Immature natural killer cell (primary cell): ENCODE measurements around the gene ZNF606. TPM values are rescaled to one million over a fixed set of nuclear protein-coding genes. Genes with fewer than 3 reads are reported as not detected.

Experiments
- DNase-seq, 3 donors: peaks; one replicate each; pipeline ENCODE4 v3.0.0; 2022; ENCODE audit warnings: mixed read lengths in 1 of 3
- H3K27ac Mint-ChIP-seq, 6 donors: one replicate each; pipeline ENCODE4 v1.8.0; 2020; ENCODE audit warnings: mixed read lengths in 6 of 6, mild to moderate bottlenecking in 5 of 6, inconsistent platforms in 4 of 6, moderate library complexity in 3 of 6
- H3K27me3 Mint-ChIP-seq, 3 donors: one replicate each; pipeline ENCODE4 v1.8.0; 2020 to 2021; ENCODE audit warnings: low read depth in 3 of 3, mild to moderate bottlenecking in 3 of 3, mixed read lengths in 3 of 3, moderate library complexity in 3 of 3, inconsistent platforms in 1 of 3
- H3K36me3 Mint-ChIP-seq, 3 donors: one replicate each; pipeline ENCODE4 v1.8.0; 2020; ENCODE audit warnings: mixed read lengths in 3 of 3, inconsistent platforms in 2 of 3, mild to moderate bottlenecking in 2 of 3
- H3K4me1 Mint-ChIP-seq, 2 donors: one replicate each; pipeline ENCODE4 v1.8.0; 2020; ENCODE audit warnings: inconsistent platforms in 2 of 2, mild to moderate bottlenecking in 2 of 2, mixed read lengths in 2 of 2, moderate library complexity in 1 of 2
- H3K4me3 Mint-ChIP-seq, 5 donors: one replicate each; pipeline ENCODE4 v1.8.0; 2020; ENCODE audit warnings: mild to moderate bottlenecking in 5 of 5, mixed read lengths in 5 of 5, inconsistent platforms in 3 of 5, moderate library complexity in 3 of 5
- H3K9me3 Mint-ChIP-seq, 6 donors: one replicate each; pipeline ENCODE4 v1.8.0; 2020; ENCODE audit warnings: mild to moderate bottlenecking in 6 of 6, mixed read lengths in 6 of 6, inconsistent platforms in 4 of 6, moderate library complexity in 3 of 6
- polyA plus RNA-seq, 3 donors: library from polyadenylated mRNA; unstranded; fragments of 300-500 nt; fragmentation: Illumina TruSeq; gene quantifications; one replicate each; pipeline ENCODE4 v1.2.3, GENCODE V29; 2021

The ZNF606 gene
- polyA plus RNA-seq, 3 donors from 2014 or later: 4.4 to 9.4 (median 5.1) TPM

DNA sequence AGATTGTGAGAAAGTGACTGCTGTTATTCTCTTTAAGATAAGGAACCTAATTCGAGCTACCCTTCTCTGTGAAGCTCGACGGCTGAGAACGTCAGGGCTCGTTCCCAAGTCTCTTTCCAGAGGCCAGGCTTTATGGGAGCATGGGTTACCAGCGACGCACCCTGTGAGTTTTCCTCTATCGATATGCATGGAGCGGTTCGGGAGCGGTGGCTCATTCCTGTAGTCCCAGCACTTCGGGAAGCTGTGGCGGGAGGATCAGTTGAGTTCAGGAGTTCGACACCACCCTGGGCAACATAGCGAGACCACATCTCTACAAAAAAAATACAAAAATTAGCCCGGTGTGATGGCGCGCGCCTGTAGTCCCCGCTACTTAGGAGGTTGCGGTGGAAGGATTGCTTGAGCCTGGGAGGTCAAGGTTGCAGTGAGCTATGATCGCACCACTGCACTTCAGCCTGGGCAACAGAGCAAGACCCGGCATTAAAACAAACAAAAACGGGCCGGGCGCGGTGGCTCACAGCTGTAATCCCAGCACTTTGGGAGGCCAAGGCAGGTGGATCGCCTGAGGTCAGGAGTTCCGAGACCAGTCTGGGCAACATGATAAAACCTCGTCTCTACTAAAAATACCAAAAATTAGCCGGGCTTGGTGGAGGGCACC, 681 bp upstream of the ZNF606 start:
- Mint-ChIP-seq H3K36me3 (peaks cover 39 to 66% (median 56%) of the 10 kb centered on the region in 3 donors), H3K4me1 (peaks cover 38 to 55% of the 10 kb centered on the region in 2 donors), H3K9me3 (peaks cover 20 to 61% (median 48%) of the 10 kb centered on the region in 6 donors), H3K27me3 (peaks cover 4 to 14% (median 12%) of the 10 kb centered on the region in 3 donors), H3K4me3 (peak overlapping the region; percentile 81 to 87 (median 85)), H3K27ac (peak overlapping the region; percentile 81 to 90 (median 86))
- DNase-seq: no peak

DNA sequence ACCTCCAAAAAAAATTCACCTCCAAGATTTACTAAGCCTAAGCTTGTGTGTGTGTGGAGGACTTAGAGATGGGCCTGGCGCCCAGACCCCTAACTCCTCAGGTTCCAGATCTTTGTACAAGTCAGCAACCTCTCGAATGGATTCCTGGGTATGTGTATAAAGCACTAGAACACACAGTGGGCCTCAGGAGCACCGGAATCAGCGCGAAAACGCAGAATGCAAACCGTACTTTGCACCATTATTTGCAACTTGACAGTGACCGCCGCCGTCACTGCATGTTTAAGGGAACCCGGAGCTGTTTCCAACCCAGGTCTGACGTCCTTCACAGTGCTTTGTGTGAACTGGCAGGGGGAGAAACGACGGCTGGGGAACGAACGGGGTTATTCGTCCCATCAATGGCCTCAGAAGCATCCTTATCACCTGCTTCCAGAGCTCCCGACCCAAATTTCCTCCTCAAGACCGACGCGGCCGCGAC, 688 bp downstream of the ZNF606 start:
- H3K36me3 Mint-ChIP-seq: peaks cover 34 to 72% (median 59%) of the 10 kb centered on the region in 3 donors
- DNase-seq: peak in 2 of 3 donors; percentile 32 to 46
- peaks cover 14 to 47% (median 34%) of the 10 kb centered on the region in 6 donors for H3K9me3 Mint-ChIP-seq
- peaks cover 38 to 45% of the 10 kb centered on the region in 2 donors for H3K4me1 Mint-ChIP-seq
- H3K27me3 Mint-ChIP-seq: peaks cover 2 to 11% (median 10%) of the 10 kb centered on the region in 3 donors
- peak overlapping the region; percentile 78 to 87 (median 82) for H3K4me3 Mint-ChIP-seq
- peak overlapping the region; percentile 83 to 94 (median 92) for H3K27ac Mint-ChIP-seq

DNA sequence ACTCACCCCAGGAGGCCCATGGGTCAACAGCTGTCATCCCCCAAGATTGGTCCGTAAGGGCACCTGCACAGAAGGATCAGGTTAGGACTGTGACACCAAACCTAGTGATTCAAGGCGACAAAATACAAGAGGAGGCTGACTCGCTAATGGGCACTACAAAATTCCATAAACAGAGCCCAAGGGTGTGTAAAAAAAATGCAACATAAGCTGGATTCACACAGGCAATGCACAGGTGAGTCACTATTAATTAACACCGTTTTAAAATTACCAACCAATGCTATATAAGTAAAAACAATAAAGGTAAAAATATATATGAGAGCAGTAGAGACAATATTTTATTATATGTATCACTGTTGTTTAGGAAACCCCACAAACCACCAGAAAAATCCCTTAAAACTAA, 1.9 kb downstream of the ZNF606 start:
- DNase-seq: no peak
- Mint-ChIP-seq H3K27ac (peak overlapping the region in 4 of 6 donors; percentile 83 to 94 (median 92)), H3K4me3 (peak overlapping the region; percentile 78 to 87 (median 82)), H3K36me3 (peaks cover 28 to 71% (median 60%) of the 10 kb centered on the region in 3 donors), H3K9me3 (peaks cover 5 to 35% (median 22%) of the 10 kb centered on the region in 6 donors), H3K27me3 (peaks cover 2 to 11% (median 10%) of the 10 kb centered on the region in 3 donors), H3K4me1 (peaks cover 38 to 43% of the 10 kb centered on the region in 2 donors)

DNA sequence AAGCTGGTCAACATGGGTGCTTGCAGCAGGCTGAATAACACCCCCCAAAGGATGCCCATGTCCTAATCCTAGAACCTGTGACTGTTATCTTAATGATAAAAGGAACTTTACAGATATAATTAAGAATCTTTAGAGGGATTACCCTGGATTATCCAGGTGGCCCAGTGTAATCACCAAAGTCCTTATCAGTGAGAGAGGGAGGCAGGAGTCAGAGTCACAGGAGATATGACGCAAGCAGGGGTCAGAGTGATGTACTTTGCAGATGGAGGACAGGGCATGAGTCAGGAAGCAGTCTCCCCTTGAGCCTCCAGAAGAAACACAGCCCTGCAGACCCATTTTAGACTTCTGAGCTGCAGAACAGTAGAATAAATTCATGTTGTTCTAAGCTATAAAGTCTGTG, 9.8 kb downstream of the ZNF606 start:
- Mint-ChIP-seq H3K9me3 (peaks cover 9 to 48% (median 28%) of the 10 kb centered on the region in 6 donors), H3K36me3 (peaks cover 48 to 79% (median 68%) of the 10 kb centered on the region in 3 donors), H3K27ac (no peak overlapping the region), H3K27me3 (peaks cover 0 to 1% (median 0%) of the 10 kb centered on the region in 3 donors), H3K4me1 (no peaks in the 10 kb centered on the region), H3K4me3 (no peak overlapping the region)
- no peak for DNase-seq

DNA sequence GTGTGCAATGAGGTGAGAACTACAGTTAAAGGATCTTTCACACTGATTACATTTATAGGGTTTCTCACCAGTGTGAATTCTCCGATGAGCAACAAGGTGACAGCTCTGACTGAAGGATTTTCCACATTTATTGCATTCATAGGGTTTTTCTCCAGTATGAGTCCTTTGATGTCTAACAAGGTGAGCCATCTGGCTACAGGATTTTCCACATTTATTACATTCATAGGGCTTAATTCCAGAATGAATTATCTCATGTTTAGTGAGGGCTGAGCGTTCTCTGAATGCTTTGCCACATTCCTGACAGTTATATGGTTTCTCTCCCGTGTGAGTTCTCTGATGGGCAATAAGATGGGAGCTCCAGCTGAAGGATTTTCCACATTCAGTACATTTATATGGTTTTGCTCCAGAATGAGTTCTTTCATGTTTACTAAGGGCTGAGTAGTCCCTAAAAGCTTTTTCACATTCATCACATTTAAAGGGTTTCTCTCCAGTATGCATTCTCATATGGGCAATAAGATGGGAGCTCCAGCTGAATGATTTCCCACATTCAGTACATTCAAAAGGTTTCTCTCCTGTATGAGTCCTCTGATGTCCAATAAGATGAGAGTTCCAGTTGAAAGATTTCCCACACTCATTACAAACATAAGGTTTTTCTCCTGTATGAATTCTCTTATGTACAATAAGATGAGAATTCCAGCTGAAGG, 23.9 kb downstream of the ZNF606 start:
- Mint-ChIP-seq H3K27ac (no peak overlapping the region), H3K36me3 (peaks cover 70 to 87% (median 80%) of the 10 kb centered on the region in 3 donors)

DNA sequence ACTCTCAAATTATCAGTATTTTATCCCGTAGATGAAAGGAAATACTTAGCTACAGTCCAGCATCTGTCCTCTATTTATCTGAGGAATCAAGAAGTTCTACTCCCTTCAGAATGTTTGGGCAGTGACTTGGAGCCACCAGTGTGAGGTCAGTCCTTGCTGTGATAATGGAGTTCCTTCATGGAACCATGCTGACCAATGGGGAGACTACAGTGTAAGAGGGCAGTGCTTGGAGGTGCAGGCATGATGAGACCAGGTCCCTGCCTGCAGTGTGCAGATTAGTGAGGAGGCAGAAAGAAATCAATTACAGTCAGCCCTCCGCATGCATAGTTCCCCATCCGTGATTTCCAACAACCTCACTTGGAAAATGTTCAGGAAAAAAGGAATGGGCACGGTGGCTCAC, 28.2 kb downstream of the ZNF606 start, which contains the start of gene C19orf18:
TSS of gene C19orf18 (minus strand) at position 101 of the 400 bp plus-strand sequence. CDS start 102 bp downstream, outside the sequence.
- DNase-seq: no peak
- H3K36me3 Mint-ChIP-seq: peaks cover 33 to 49% (median 41%) of the 10 kb centered on the region in 3 donors
- H3K27me3 Mint-ChIP-seq: peaks cover 0 to 2% (median 2%) of the 10 kb centered on the region in 3 donors
- no peak within 1 kb of the TSS for H3K27ac Mint-ChIP-seq
- H3K4me3 Mint-ChIP-seq: no peak within 1 kb of the TSS
- H3K9me3 Mint-ChIP-seq: peaks cover 47 to 94% (median 92%) of the 10 kb centered on the region in 6 donors
- no peaks in the 10 kb centered on the region for H3K4me1 Mint-ChIP-seq

More for the DNA sequence above, 23.9 kb downstream of the ZNF606 start:
- peak overlapping the region in 1 of 5 donors; percentile 17 for H3K4me3 Mint-ChIP-seq
- no peak for DNase-seq
- H3K9me3 Mint-ChIP-seq: peaks cover 66 to 99% (median 99%) of the 10 kb centered on the region in 6 donors
- peaks cover 2 to 12% (median 6%) of the 10 kb centered on the region in 3 donors for H3K27me3 Mint-ChIP-seq
- peaks cover 0 to 3% of the 10 kb centered on the region in 2 donors for H3K4me1 Mint-ChIP-seq

DNA sequence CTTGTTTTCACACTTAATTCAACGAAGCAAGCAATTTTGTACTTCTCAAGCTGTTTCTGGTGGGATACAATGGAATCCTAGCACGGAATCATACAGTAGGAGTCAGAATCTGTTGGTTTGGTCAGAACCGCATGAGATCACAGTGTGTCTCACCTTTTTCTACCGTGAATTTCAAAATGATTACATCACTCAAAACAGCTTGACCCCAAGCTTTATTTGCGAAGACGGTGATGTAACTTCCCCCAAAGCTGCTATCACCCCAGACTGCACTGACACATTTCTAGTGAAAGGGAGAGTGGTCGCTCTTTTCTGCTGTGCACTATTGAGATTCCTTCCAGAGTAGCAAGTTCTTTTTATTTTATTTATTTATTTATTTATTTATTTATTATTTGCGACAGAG, 37.9 kb downstream of the ZNF606 start:
- Mint-ChIP-seq H3K4me1 (no peaks in the 10 kb centered on the region), H3K36me3 (peaks cover 12 to 21% (median 17%) of the 10 kb centered on the region in 3 donors), H3K4me3 (no peak overlapping the region), H3K27me3 (peaks cover 0 to 3% (median 0%) of the 10 kb centered on the region in 3 donors), H3K27ac (no peak overlapping the region), H3K9me3 (peaks cover 31 to 59% (median 48%) of the 10 kb centered on the region in 6 donors)
- no peak for DNase-seq

DNA sequence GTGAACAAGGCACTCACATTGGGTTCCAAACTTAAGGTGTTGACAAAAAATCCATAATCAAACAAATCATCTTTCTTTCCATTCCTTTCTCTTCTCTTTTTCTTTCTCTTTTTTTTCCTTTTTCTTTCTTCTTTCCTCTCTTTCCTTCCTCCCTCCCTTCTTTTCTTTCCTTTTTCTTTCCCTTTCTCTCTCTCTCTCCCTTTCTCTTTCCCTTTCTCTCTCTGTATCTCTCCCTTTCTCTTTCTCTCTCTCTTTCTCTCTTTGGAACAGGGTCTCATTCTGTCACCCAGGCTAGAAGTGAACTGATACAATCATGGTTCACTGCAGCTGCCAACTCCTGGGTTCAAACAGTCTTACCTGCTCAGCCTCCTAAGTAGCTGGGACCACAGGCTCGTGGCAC, 40.8 kb downstream of the ZNF606 start:
- no peak for DNase-seq
- Mint-ChIP-seq H3K36me3 (peaks cover 8 to 17% (median 17%) of the 10 kb centered on the region in 3 donors), H3K4me1 (no peaks in the 10 kb centered on the region), H3K27me3 (peaks cover 0 to 4% (median 0%) of the 10 kb centered on the region in 3 donors), H3K9me3 (peaks cover 19 to 57% (median 47%) of the 10 kb centered on the region in 6 donors), H3K4me3 (no peak overlapping the region), H3K27ac (peak overlapping the region in 1 of 6 donors; percentile 64)

DNA sequence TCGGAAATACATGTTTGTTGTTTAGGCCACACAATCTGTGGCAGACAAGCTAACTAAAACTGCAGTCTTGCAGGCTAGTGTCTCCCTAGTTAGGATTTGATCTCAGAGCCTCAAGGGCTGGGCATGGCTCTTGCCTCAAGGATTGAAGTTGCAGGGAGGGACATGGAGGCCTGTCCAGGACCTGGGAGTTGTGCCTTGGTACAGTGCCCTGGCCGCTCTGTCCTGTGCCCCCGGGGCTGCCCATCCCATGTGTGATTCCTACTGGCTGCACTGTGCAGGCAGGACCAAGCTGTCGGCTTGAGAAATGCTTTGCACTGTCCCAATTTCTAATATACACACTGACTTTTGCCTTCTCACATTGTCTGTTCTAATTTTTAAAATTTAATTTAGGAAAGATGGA, 47.6 kb downstream of the ZNF606 start:
- peaks cover 0 to 6% (median 3%) of the 10 kb centered on the region in 3 donors for H3K27me3 Mint-ChIP-seq
- H3K9me3 Mint-ChIP-seq: peaks cover 14 to 49% (median 25%) of the 10 kb centered on the region in 6 donors

DNA sequence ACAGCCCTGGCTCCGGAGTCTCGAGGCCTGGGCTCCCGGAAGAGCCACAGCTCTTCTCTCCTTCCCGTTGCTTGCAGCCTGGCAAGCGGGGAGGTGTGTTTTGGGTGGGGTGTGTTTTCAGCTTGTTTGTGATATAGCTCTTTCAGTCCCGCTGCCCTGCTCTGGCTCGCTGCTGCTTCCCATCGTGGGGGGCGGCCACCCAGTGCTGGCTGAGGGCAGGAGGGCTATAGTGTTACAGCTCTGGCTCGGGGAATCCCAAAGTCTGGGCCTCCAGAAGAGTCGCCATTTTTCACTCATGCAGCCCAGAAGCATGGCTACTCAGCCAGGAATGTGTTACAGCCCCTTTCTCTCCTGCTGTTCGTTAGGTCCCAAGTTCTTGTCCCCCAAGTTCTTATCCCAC, 52.9 kb downstream of the ZNF606 start:
- peaks cover 5 to 8% (median 6%) of the 10 kb centered on the region in 3 donors for H3K27me3 Mint-ChIP-seq
- peaks cover 7 to 16% (median 14%) of the 10 kb centered on the region in 3 donors for H3K36me3 Mint-ChIP-seq
- H3K4me3 Mint-ChIP-seq: peak overlapping the region in 1 of 5 donors; percentile 54
- no peak for DNase-seq
- peaks cover 12 to 44% (median 20%) of the 10 kb centered on the region in 6 donors for H3K9me3 Mint-ChIP-seq
- no peak overlapping the region for H3K27ac Mint-ChIP-seq
- peaks cover 23 to 27% of the 10 kb centered on the region in 2 donors for H3K4me1 Mint-ChIP-seq

More for the DNA sequence above, 47.6 kb downstream of the ZNF606 start:
- no peak for DNase-seq
- Mint-ChIP-seq H3K4me1 (no peaks in the 10 kb centered on the region), H3K27ac (no peak overlapping the region), H3K4me3 (no peak overlapping the region), H3K36me3 (peaks cover 0 to 21% (median 11%) of the 10 kb centered on the region in 3 donors)

DNA sequence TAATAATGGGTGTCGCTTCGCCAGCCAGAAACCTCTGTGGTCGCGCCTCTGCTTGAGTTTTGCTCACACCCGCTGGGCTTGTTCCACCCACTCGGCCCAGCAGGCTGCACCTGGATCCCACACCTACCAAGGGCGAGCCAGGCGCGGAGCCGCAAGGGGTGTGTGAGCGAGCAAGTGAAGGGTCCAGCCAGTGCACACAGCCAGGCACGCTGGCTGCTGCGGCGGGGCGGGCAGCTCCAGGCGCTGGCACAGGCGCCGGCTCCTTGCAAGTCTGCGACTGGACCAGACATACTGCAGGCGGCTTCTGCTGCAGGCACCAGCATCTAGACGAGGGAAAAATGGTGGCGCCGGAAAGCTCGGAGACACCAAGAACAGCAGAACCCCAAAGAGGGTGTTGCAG, 53.3 kb downstream of the ZNF606 start:
- Mint-ChIP-seq H3K27me3 (peaks cover 5 to 6% (median 6%) of the 10 kb centered on the region in 3 donors), H3K36me3 (peaks cover 10 to 20% (median 17%) of the 10 kb centered on the region in 3 donors), H3K4me1 (peaks cover 23 to 27% of the 10 kb centered on the region in 2 donors), H3K9me3 (peaks cover 14 to 42% (median 20%) of the 10 kb centered on the region in 6 donors), H3K27ac (no peak overlapping the region), H3K4me3 (no peak overlapping the region)
- no peak for DNase-seq

DNA sequence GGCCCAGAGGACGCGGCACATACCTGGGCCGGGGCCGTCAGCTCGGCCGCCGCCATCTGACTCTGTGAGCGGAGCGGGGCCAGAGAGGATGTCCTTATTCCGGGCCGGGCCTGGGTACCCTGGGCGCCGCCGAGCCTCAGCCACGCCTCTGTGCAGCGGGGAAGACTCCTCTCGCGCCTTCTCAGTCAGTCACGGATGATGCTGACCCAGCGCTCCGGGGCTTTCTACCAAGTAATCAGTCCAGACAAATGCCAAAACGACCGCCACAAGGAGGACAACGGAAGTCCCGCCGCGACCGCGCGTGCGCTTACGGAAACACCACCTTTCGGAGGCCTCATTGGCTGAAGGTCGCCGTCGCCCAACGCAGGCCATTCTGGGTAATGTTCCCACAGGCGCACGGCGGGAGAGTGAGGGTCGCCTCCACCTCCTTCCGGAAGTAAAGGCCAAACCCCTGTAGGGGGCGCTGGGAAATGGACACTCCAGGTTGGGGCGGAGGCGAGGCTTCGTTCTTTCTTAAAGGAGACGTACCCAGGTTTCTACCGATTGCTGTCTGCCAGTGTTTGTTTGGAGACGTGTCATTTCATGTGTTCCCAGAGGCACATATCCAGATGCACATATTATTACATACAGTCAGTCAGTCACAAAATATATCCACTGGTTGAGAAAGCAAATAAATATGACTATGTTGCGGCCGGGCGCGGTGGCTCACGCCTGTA, 55.0 kb downstream of the ZNF606 start, which contains the start of gene ZNF256:
TSS of gene ZNF256 (minus strand) at position 288 of the 716 bp plus-strand sequence. CDS start at position 56, 232 bp downstream.
- Mint-ChIP-seq H3K4me3 (peak within 1 kb of the TSS; percentile 93 to 97 (median 96)), H3K9me3 (peaks cover 19 to 52% (median 33%) of the 10 kb centered on the region in 6 donors), H3K27me3 (peaks cover 5 to 6% (median 5%) of the 10 kb centered on the region in 3 donors), H3K27ac (peak within 1 kb of the TSS; percentile 84 to 95 (median 94)), H3K4me1 (peaks cover 25 to 34% of the 10 kb centered on the region in 2 donors), H3K36me3 (peaks cover 27 to 38% (median 34%) of the 10 kb centered on the region in 3 donors)
- peak; percentile 86 to 89 (median 89) for DNase-seq

DNA sequence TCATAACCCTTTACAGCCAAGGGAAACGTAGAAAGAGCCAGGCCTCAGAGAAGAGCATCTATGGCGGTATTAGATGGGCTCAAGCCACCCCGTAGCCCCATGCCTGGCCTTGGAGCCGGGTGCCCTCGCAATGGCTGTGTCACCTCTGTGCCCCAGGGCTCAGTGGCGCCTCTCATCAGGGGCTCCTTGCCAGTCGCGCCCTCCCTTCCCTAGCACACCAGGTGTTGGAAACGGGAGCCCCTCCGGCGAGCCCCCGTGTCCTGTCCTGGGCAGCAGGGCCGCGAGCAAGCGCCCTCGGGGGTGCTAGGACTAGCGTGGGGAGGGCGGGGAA, 55.6 kb downstream of the ZNF606 start:
- Mint-ChIP-seq H3K4me3 (peak overlapping the region; percentile 93 to 97 (median 96)), H3K27ac (peak overlapping the region; percentile 2 to 94 (median 78)), H3K36me3 (peaks cover 33 to 43% (median 39%) of the 10 kb centered on the region in 3 donors), H3K27me3 (peaks cover 5 to 6% (median 5%) of the 10 kb centered on the region in 3 donors), H3K9me3 (peaks cover 24 to 58% (median 38%) of the 10 kb centered on the region in 6 donors), H3K4me1 (peaks cover 25 to 34% of the 10 kb centered on the region in 2 donors)
- DNase-seq: no peak
